SK-N-MC (cell line): ENCODE results near the gene ARHGDIG.

Source experiments
- EZH2 ChIP-seq: fragments of 200-600 bp; sonication (generic); IDR thresholded peaks from one replicate; pipeline ENCODE4 v1.6.1; 2017; ENCODE audit warnings: antibody characterized with exemption
- FOXP2 ChIP-seq: optimal IDR thresholded peaks from 2 replicates; pipeline ENCODE3; 2011; ENCODE audit warnings: mild to moderate bottlenecking, moderate library complexity; ENCODE audit not compliant: insufficient read depth; ENCODE audit errors: extremely low read length, control extremely low read depth
- POLR2AphosphoS5 ChIP-seq: IDR thresholded peaks from 2 replicates; pipeline ENCODE4 v1.6.1; 2012; ENCODE audit warnings: mild to moderate bottlenecking, low read depth, low read length, borderline replicate concordance

- TF ChIP-seq POLR2AphosphoS5 (no peak), EZH2 (no peak), FOXP2 (no peak)
These were observed 2.1 kb downstream of the ARHGDIG start for GRCh38 chr16:282491-282890.
